SU-DHL-6 (cell line): ENCODE measurements around the gene THAP7.

Experiments used
- H2AFZ ChIP-seq: fragments of 200-600 bp; sonication (generic); 2 replicates; pipeline ENCODE4 v1.6.1; 2014; ENCODE audit warnings: low read depth, mild to moderate bottlenecking, moderate library complexity, mixed read lengths, antibody characterized with exemption, low read length; ENCODE audit not compliant: severe bottlenecking
- H3F3A ChIP-seq: fragments of 200-600 bp; shearing (Covaris generic); 2 replicates; pipeline ENCODE4 v1.6.0; 2016; ENCODE audit warnings: antibody characterized with exemption, mild to moderate bottlenecking; ENCODE audit not compliant: insufficient read depth
- H3K27ac ChIP-seq: fragments of 200-600 bp; sonication (generic); 2 replicates; pipeline ENCODE4 v1.5.1; 2016; ENCODE audit warnings: low read depth, mild to moderate bottlenecking, low read length, moderate library complexity, mixed read lengths
- H3K27me3 ChIP-seq: fragments of 200-600 bp; sonication (generic), shearing (Covaris generic); 2 replicates; pipeline ENCODE4 v1.6.0; 2014; ENCODE audit warnings: mild to moderate bottlenecking, low read length
- H3K36me3 ChIP-seq: fragments of 200-600 bp; sonication (generic); 2 replicates; pipeline ENCODE4 v1.6.1; 2014; ENCODE audit warnings: mild to moderate bottlenecking, low read length, mixed read lengths
- H3K4me2 ChIP-seq: fragments of 300-600, 200-600 bp; shearing (Covaris generic), sonication (generic); 2 replicates; pipeline ENCODE4 v1.6.0; 2014; ENCODE audit warnings: low read length, low read depth, mild to moderate bottlenecking; ENCODE audit not compliant: poor library complexity, severe bottlenecking
- H3K4me3 ChIP-seq: fragments of 200-600 bp; sonication (generic); 2 replicates; pipeline ENCODE4 v1.5.1; 2014; ENCODE audit warnings: antibody characterized with exemption, low read length, mild to moderate bottlenecking, mixed read lengths; ENCODE audit not compliant: insufficient read depth, poor library complexity, severe bottlenecking
- H3K79me2 ChIP-seq: fragments of 200-600 bp; sonication (generic); 2 replicates; pipeline ENCODE4 v1.6.1; 2014; ENCODE audit warnings: mild to moderate bottlenecking, low read length, moderate library complexity; ENCODE audit not compliant: insufficient read depth
- H3K9ac ChIP-seq: fragments of 200-600 bp; sonication (generic); 2 replicates; pipeline ENCODE4 v1.7.0; 2014; ENCODE audit warnings: mild to moderate bottlenecking, low read length
- H3K9me2 ChIP-seq: fragments of 200-600 bp; sonication (generic); replicated peaks from 2 replicates; pipeline ENCODE4 v1.6.1; 2014; ENCODE audit warnings: low read length; ENCODE audit not compliant: insufficient read depth
- H3K9me3 ChIP-seq: fragments of 200-600 bp; sonication (generic); 2 replicates; pipeline ENCODE4 v1.6.1; 2014; ENCODE audit warnings: low read length, mixed read lengths; ENCODE audit not compliant: insufficient read depth
- H4K20me1 ChIP-seq: fragments of 200-600 bp; sonication (generic); 2 replicates; pipeline ENCODE4 v1.6.1; 2014; ENCODE audit warnings: low read depth, mild to moderate bottlenecking, antibody characterized with exemption, low read length, moderate library complexity, mixed read lengths
- CTCF ChIP-seq: fragments of 200-600 bp; sonication (generic); IDR thresholded peaks from one replicate; pipeline ENCODE4 v1.5.1; 2017; ENCODE audit warnings: antibody characterized with exemption, mild to moderate bottlenecking, low read length, moderate library complexity; ENCODE audit not compliant: insufficient read depth, poor library complexity, severe bottlenecking
- EZH2phosphoT487 ChIP-seq: fragments of 200-600 bp; sonication (generic), shearing (Covaris generic); conservative IDR thresholded peaks from 2 replicates; pipeline ENCODE4 v1.6.1; 2018; ENCODE audit warnings: mild to moderate bottlenecking, antibody characterized with exemption, low read length, moderate library complexity, mixed read lengths

THAP7 gene

DNA sequence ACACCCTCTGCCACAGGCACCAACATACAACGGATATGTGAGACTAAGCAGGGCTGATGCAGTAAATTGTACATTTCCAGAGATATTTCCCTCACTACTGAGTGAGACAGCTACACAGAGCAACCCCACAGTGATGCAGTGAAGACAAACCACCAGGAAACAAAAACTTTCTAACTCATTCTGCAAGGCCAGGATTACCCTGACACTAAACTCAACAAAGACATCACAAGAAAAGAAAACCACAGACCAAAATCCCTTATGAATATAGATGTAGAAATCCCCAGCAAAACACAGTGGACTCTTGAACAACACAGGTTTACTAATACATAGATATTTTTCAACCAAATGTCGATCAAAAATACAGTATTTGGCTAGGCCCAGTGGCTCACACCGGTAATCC lies 32.0 kb upstream of the THAP7 start:
- Histone ChIP-seq H4K20me1 (no peaks in the 10 kb centered on the region), H3K9ac (no peak overlapping the region), H3K9me2 (no peaks in the 10 kb centered on the region), H3K27me3 (no peaks in the 10 kb centered on the region), H3K4me3 (no peak overlapping the region), H2AFZ (no peak overlapping the region), H3K4me2 (no peak overlapping the region), H3K36me3 (no peaks in the 10 kb centered on the region), H3F3A (no peaks in the 10 kb centered on the region), H3K27ac (no peak overlapping the region), H3K9me3 (no peaks in the 10 kb centered on the region), H3K79me2 (no peaks in the 10 kb centered on the region)
- TF ChIP-seq CTCF (no peak), EZH2phosphoT487 (no peak)

GRCh38 chr22:21032868-21033688 lies 31.2 kb upstream of the THAP7 start:
- Histone ChIP-seq H4K20me1 (no peaks in the 10 kb centered on the region), H2AFZ (no peak overlapping the region), H3K36me3 (no peaks in the 10 kb centered on the region), H3K27ac (no peak overlapping the region), H3K9me2 (no peaks in the 10 kb centered on the region), H3K9me3 (no peaks in the 10 kb centered on the region), H3F3A (no peaks in the 10 kb centered on the region), H3K79me2 (no peaks in the 10 kb centered on the region), H3K9ac (no peak overlapping the region), H3K4me3 (no peak overlapping the region), H3K4me2 (no peak overlapping the region), H3K27me3 (no peaks in the 10 kb centered on the region)
- TF ChIP-seq EZH2phosphoT487 (no peak), CTCF (no peak)

DNA sequence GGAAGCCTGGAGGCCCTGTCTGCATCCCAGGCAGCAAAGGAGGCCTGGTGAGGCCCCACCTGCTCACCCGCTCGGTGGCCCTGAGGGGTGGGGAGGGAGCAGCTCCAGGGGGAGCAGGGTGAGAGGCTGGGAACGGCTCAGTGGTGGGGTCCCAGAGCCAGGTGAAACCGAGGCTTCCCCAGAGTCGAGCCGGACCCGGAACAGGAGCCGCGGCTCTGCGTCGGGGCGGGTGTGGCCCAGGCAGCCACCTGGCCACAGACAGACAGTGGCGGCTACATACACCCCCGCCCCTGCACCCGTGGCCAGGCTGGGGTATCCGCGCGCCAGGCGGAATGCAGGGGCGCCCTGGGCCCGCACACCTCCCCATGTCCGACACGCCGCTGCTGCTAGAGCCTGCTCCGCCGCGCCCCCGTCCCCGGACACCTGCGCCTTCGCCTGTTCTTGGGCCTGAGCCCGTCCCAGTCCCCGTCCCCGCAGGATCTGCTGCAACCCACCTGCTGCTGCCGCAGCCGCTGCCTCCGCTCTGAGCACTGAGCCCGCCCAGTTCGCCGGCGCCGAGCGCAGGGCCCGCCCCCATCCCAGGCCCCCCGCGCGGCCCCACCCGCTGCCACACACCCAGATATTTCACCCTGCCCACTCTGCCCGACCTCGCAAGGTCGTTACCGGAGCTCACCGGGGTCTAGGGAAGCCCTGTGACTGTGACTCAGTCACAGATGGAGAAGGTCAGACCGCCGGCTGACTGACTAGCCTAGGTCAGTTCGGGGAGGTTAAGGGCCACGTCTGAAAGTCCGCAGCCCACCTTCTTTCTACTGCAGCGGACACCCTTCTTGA lies 30.3 kb upstream of the THAP7 start, which contains the start of gene SLC7A4:
TSS of gene SLC7A4 (minus strand) at position 525 of the 831 bp plus-strand sequence. CDS start 749 bp downstream, outside the sequence.
- no peaks in the 10 kb centered on the region for H3F3A ChIP-seq
- H3K36me3 ChIP-seq, result no peaks in the 10 kb centered on the region
- no peaks in the 10 kb centered on the region for H4K20me1 ChIP-seq
- H3K9ac ChIP-seq, result no peak within 1 kb of the TSS
- TF ChIP-seq CTCF, result no peak
- no peak for TF ChIP-seq EZH2phosphoT487
- H3K4me3 ChIP-seq, result no peak within 1 kb of the TSS
- no peak within 1 kb of the TSS for H3K27ac ChIP-seq
- no peaks in the 10 kb centered on the region for H3K9me3 ChIP-seq
- no peaks in the 10 kb centered on the region for H3K79me2 ChIP-seq
- no peak within 1 kb of the TSS for H3K4me2 ChIP-seq
- H3K9me2 ChIP-seq, result no peaks in the 10 kb centered on the region
- no peak within 1 kb of the TSS for H2AFZ ChIP-seq
- no peaks in the 10 kb centered on the region for H3K27me3 ChIP-seq
